GM23338 (cell line): ENCODE measurements around the gene LGALSL.

ENCODE experiments used
- EZH2 ChIP-seq: fragments of 200-600 bp; sonication (generic); IDR thresholded peaks from one replicate; pipeline ENCODE4 v1.8.0; 2017; ENCODE audit warnings: antibody characterized with exemption, mild to moderate bottlenecking, low read depth; ENCODE audit not compliant: unreplicated experiment
- JUNB ChIP-seq: IDR thresholded peaks from one replicate; pipeline ENCODE4 v1.6.1; 2016; ENCODE audit warnings: antibody characterized with exemption; ENCODE audit not compliant: unreplicated experiment
- POLR2AphosphoS5 ChIP-seq: IDR thresholded peaks from 2 replicates; pipeline ENCODE4 v1.6.1; 2016; ENCODE audit warnings: antibody characterized with exemption, low read depth
- TF ChIP-seq, protein P1 (sequence below), 2 experiments: fragments of 200-600 bp in 1 of 2; sonication (generic) in 1 of 2; conservative IDR thresholded peaks; 2 replicates each; pipeline versions ENCODE4 v1.5.1 to v1.6.1; 2016 to 2017; ENCODE audit warnings: antibody characterized with exemption in 2 of 2, low read depth in 2 of 2, mild to moderate bottlenecking in 2 of 2, moderate library complexity in 1 of 2

DNA sequence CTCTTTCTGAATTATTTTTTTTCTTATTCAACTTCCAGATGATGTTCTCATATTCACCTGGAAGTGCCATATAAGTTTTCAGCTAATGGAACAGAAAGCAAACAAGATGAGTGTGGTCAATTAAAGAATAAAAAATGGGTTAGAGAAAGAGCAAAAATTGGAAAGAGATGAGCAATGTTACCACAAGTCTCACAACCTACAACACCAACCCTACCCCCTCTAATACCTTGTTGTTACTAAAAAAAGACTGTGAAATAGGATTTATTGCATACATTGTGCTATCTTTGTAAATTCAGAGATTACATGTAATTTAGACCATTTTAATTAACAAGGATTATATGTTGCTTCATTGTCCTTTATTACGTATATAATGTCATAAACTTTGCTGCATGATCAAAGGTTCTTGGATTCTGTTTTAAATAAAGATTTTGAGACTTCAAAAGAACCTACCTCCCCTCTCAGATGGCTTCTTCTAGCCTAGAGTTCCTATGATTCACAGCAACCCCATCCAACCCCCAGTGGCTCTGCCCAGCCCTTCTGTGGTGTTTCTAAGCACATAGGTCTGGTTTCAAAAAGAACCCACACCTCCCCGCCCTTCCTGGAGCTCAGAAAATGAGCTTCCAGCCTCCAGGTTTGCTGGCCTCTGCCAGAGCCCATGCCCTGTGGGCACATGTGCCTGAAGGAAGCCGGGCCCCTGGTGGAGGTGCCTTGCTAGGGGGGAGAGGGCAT lies 24.7 kb downstream of the LGALSL start:
- TF ChIP-seq EZH2 (no peak), JUNB (no peak), POLR2AphosphoS5 (no peak)
- TF ChIP-seq, protein P1, sequence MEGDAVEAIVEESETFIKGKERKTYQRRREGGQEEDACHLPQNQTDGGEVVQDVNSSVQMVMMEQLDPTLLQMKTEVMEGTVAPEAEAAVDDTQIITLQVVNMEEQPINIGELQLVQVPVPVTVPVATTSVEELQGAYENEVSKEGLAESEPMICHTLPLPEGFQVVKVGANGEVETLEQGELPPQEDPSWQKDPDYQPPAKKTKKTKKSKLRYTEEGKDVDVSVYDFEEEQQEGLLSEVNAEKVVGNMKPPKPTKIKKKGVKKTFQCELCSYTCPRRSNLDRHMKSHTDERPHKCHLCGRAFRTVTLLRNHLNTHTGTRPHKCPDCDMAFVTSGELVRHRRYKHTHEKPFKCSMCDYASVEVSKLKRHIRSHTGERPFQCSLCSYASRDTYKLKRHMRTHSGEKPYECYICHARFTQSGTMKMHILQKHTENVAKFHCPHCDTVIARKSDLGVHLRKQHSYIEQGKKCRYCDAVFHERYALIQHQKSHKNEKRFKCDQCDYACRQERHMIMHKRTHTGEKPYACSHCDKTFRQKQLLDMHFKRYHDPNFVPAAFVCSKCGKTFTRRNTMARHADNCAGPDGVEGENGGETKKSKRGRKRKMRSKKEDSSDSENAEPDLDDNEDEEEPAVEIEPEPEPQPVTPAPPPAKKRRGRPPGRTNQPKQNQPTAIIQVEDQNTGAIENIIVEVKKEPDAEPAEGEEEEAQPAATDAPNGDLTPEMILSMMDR (conservative IDR thresholded peaks at IDR 0.05; ENCODE audit: low read depth in 2 of 2), result no peak
